ENCODE measurements around the gene SORCS1. TPM values are rescaled to one million over a fixed set of nuclear protein-coding genes. Genes with fewer than 3 reads are reported as not detected.

Gene SORCS1
- total and polyA plus RNA-seq, 2 donors (not counting 1 experiment from before 2014, with no cell fraction given): not detected

DNA sequence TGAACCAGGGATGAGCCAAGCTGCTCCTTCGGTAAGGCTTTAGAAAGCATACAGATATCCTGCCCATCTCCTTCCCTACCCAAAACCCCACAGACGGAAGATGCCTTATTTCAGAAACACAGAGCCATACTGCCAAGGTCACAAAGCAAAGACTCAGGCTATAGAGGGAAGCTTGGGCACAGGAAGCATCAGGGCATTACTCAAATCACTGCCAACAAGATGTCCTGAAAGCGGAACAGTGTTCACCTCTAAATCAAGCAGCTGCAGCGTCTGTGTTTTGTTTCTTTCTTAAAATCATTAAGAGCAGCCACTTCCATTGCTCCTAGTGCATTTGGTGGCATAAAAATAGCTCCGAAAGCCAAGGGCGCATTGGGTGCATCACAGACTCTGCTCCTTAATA lies 307.3 kb downstream of the SORCS1 start:
- Histone ChIP-seq H4K20me1 (ENCODE audit: control insufficient read depth, insufficient read depth, low read length, poor library complexity, severe bottlenecking) (no peaks in the 10 kb centered on the region), H3K9me3 (ENCODE audit: control extremely low read depth in 1 of 3, control insufficient read depth in 2 of 3, insufficient read depth in 1 of 3, low read length in 2 of 3) (peaks cover 0 to 4% (median 0%) of the 10 kb centered on the region in 3 donors), H2AFZ (ENCODE audit: insufficient read depth, low read depth, low read length, poor library complexity, severe bottlenecking) (no peak overlapping the region), H3K79me2 (ENCODE audit: control insufficient read depth, insufficient read depth, low read length) (no peaks in the 10 kb centered on the region), H3K4me3 (ENCODE audit: control extremely low read depth in 1 of 5, extremely low read depth in 1 of 5, insufficient read depth in 1 of 5, low read depth in 2 of 5, low read length in 4 of 5) (no peak overlapping the region), H3K36me3 (replicated peaks in 1 of 2; ENCODE audit: control extremely low read depth in 1 of 2, control insufficient read depth in 1 of 2, extremely low read depth in 1 of 2, insufficient read depth in 2 of 2, low read length in 1 of 2) (no peaks in the 10 kb centered on the region), H3K4me2 (replicated peaks; ENCODE audit: low read depth, low read length, poor library complexity, severe bottlenecking) (no peak overlapping the region), H3K4me1 (ENCODE audit: control insufficient read depth in 2 of 2, insufficient read depth in 2 of 2, low read length in 2 of 2) (no peaks in the 10 kb centered on the region), H3K27ac (ENCODE audit: low read length in 2 of 2) (no peak overlapping the region), H3K9ac (ENCODE audit: low read length) (no peak overlapping the region), H3K27me3 (replicated peaks in 1 of 4; ENCODE audit: control extremely low read depth in 1 of 4, control insufficient read depth in 3 of 4, insufficient read depth in 4 of 4, low read length in 3 of 4) (no peaks in the 10 kb centered on the region)
- 60% methylated on average over 3 of the region's 6 CpGs for WGBS (ENCODE audit: insufficient coverage)
- intact Hi-C loops (cut with micrococcal nuclease): no loop called here
- CTCF ChIA-PET: no interaction called here
- no peaks in the 10 kb centered on the region for H3K4me1 Mint-ChIP-seq
- no peak for ATAC-seq (ENCODE audit: low read depth)
- H3K4me3 Mint-ChIP-seq: no peak overlapping the region
- POLR2A ChIA-PET: no interaction called here
- H3K27me3 Mint-ChIP-seq: no peaks in the 10 kb centered on the region
- TF ChIP-seq, protein P1, sequence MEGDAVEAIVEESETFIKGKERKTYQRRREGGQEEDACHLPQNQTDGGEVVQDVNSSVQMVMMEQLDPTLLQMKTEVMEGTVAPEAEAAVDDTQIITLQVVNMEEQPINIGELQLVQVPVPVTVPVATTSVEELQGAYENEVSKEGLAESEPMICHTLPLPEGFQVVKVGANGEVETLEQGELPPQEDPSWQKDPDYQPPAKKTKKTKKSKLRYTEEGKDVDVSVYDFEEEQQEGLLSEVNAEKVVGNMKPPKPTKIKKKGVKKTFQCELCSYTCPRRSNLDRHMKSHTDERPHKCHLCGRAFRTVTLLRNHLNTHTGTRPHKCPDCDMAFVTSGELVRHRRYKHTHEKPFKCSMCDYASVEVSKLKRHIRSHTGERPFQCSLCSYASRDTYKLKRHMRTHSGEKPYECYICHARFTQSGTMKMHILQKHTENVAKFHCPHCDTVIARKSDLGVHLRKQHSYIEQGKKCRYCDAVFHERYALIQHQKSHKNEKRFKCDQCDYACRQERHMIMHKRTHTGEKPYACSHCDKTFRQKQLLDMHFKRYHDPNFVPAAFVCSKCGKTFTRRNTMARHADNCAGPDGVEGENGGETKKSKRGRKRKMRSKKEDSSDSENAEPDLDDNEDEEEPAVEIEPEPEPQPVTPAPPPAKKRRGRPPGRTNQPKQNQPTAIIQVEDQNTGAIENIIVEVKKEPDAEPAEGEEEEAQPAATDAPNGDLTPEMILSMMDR (IDR thresholded peaks at IDR 0.05): no peak
- TF ChIP-seq EZH2 (IDR thresholded peaks at IDR 0.05; ENCODE audit: borderline replicate concordance, insufficient read depth, low read depth, low read length, poor library complexity, severe bottlenecking): no peak
- no peak overlapping the region for H3K27ac Mint-ChIP-seq
- H3K9me3 Mint-ChIP-seq (ENCODE audit: insufficient read depth): peaks cover 3% of the 10 kb centered on the region
- DNase-seq: no peak

GRCh38 chr10:106836933-106837663 lies 327.4 kb downstream of the SORCS1 start:
- Histone ChIP-seq H3K9ac (ENCODE audit: low read length) (no peak overlapping the region), H3K4me1 (ENCODE audit: control insufficient read depth in 2 of 2, insufficient read depth in 2 of 2, low read length in 2 of 2) (peaks cover 0 to 4% of the 10 kb centered on the region in 2 donors), H3K9me3 (ENCODE audit: control extremely low read depth in 1 of 3, control insufficient read depth in 2 of 3, insufficient read depth in 1 of 3, low read length in 2 of 3) (no peaks in the 10 kb centered on the region), H4K20me1 (ENCODE audit: control insufficient read depth, insufficient read depth, low read length, poor library complexity, severe bottlenecking) (no peaks in the 10 kb centered on the region), H3K4me3 (ENCODE audit: control extremely low read depth in 1 of 5, extremely low read depth in 1 of 5, insufficient read depth in 1 of 5, low read depth in 2 of 5, low read length in 4 of 5) (no peak overlapping the region), H3K36me3 (replicated peaks in 1 of 2; ENCODE audit: control extremely low read depth in 1 of 2, control insufficient read depth in 1 of 2, extremely low read depth in 1 of 2, insufficient read depth in 2 of 2, low read length in 1 of 2) (no peaks in the 10 kb centered on the region), H3K4me2 (replicated peaks; ENCODE audit: low read depth, low read length, poor library complexity, severe bottlenecking) (no peak overlapping the region), H3K79me2 (ENCODE audit: control insufficient read depth, insufficient read depth, low read length) (no peaks in the 10 kb centered on the region), H3K27ac (ENCODE audit: low read length in 2 of 2) (no peak overlapping the region), H3K27me3 (replicated peaks in 1 of 4; ENCODE audit: control extremely low read depth in 1 of 4, control insufficient read depth in 3 of 4, insufficient read depth in 4 of 4, low read length in 3 of 4) (no peaks in the 10 kb centered on the region), H2AFZ (ENCODE audit: insufficient read depth, low read depth, low read length, poor library complexity, severe bottlenecking) (no peak overlapping the region)
- DNase-seq: no peak
- TF ChIP-seq EZH2 (IDR thresholded peaks at IDR 0.05; ENCODE audit: borderline replicate concordance, insufficient read depth, low read depth, low read length, poor library complexity, severe bottlenecking): no peak
- ChIA-PET POLR2A (no interaction called here), CTCF (no interaction called here)
- intact Hi-C loops (cut with micrococcal nuclease): no loop called here
- Mint-ChIP-seq H3K27me3 (no peaks in the 10 kb centered on the region), H3K4me1 (peaks cover 9% of the 10 kb centered on the region), H3K27ac (no peak overlapping the region), H3K9me3 (ENCODE audit: insufficient read depth) (no peaks in the 10 kb centered on the region), H3K4me3 (no peak overlapping the region)
- ATAC-seq (ENCODE audit: low read depth): no peak
- WGBS (ENCODE audit: insufficient coverage): 83% methylated on average over 1 of the region's 2 CpGs
